GM18502 (cell line): ENCODE measurements around the gene XNDC1N.
"Not testable (repeated sequence)": the region's sequence is repeated elsewhere in the genome, so short reads cannot be mapped to it uniquely, and the experiment has no call there.

ENCODE experiments used
- ATAC-seq: cut with Tn5 transposase; IDR thresholded peaks from one replicate; pipeline ENCODE4 v1.9.1; 2021; ENCODE audit warnings: mild to moderate bottlenecking; ENCODE audit not compliant: unreplicated experiment, poor library complexity

XNDC1N gene

DNA sequence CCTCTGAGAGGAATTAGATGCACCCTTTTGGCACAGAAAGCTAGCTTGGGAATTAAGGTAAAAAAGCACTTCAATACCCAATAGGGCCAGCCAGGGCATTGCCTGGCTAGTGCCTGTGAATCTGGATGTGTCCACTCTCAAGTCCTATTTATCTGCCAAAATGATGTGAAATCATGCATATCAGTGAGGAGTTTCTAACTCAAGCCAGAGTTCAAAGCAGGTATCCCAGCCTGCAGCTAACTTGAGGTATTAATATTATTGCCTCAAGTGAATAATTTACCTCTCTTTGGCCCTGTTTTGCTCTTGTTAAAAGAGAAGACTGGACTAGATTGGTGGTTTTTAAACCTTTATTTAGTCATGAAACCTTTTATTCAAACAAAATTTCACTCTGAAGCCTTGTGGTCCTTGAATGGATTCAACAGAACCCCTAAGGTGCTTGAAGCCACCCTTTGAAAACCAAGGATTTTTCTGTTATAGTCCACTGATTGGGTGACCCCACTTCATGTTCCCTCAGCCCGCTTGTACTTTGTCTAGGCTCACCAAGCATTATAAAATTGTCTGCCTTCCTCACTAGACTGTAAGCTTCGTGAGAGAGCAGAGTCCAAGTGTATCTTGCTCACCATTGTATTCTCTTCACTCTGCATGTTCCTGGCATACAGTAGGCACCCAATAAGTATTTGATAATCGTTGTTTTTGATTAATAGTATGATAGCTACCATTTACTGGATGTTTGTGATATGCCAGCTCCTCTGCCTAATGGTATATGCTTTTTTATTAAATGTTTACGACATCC is 4.9 kb upstream of the XNDC1N start:
- ATAC-seq: no peak

DNA sequence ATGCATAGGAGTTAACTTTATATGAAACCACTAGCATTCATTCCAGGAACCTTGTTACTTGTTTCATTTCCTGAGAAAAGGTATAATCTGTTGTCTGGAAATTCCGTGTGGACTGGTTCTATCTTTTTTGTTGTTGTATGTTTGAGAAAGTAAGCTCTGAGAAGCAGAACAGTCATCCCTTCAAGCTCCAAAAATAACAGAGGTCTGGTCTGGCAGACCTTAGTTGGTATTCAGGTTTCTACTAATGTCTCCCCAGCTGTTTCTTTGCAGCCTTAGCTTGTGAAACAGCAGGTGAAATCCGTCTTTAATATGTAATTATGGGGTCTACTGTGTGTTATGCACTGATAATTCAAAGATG is 2.8 kb upstream of the XNDC1N start:
- no peak for ATAC-seq

DNA sequence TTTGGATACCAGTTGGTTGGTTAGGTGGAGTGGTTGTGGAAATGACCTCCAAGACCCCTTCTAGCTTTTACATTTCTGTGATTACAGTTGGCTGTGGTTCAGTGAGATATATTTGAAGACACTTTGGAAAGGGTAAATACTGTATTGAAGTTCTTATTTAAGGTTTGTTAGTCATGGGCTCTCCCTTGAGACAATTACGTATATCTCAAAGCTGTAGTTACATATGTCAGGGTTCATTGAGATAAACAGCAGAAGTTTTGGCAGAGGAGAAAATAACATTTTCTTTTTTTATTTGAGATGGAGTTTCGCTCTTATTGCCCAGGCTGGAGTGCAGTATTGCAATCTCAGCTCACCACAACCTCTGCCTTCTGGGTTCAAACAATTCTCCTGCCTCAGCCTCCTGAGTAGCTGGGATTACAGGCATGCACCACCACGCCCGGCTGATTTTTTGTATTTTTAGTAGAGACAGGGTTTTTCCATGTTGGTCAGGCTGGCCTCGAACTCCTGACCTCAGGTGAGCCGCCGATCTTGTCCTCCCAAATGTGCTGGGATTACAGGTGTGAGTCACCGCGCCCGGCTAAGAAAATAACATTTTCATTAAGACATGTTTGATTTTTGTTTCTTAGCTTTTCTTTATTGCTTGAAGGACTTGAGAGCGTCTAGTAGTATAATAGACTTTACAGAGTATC is 2.3 kb upstream of the XNDC1N start:
- no peak for ATAC-seq

DNA sequence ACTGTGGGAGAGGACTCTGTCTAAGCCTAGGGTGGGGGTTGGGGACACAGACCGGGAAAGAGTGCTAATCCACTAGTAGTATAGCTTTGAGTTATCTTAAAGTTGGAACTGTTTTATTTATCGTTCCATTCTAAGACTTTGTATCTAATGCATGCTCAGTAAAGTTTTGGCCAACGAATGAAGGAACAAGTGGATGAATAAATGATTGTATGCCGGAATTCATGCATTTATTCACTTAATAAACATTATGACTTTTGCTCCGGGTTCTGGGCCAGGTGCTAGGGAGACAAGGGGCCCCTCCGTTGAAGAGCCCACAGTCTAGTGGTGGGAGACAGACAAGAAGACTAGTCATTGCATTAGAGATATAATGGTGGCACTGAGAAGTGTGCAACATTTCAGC is 1.1 kb upstream of the XNDC1N start:
- no peak for ATAC-seq

DNA sequence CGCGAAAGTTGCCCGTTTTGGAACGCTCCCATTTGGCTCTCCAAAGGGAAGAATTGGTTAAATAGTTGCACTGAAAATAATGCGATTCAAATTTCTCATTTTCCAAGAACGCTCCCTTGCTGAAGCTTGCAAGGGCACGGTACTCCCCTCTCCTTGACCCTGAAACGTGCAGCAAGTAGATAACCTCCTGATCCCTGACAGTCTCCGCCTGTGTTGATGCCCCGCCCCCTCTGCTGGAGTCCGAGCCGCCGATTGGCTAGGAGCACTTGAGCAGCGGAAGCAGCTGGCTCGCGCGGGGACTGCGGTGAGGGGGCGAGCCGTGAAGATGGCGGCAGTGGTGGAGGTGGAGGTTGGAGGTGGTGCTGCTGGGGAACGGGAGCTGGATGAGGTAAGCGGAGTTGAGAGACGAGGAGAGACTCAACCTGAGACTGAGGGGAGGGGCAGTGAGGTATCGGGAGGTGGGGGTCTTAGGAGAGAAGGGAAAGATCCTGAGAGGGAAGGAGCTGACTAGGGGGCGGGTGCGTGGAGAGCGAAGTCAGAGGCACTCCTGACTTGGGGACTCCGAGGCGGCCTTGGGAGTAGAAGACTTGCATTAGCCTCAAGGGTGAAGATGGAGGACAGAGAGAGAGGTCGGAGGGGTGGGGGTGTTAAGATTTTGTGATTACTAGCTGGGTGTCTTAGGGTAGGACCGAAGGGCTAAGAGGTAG is 496 bp upstream of the XNDC1N start, which contains the start of gene RNF121:
Gene RNF121 (plus strand): TSS at position 310 of the 707 bp plus-strand sequence. CDS start 16 bp downstream, at position 326.
- ATAC-seq: peak; percentile 80

DNA sequence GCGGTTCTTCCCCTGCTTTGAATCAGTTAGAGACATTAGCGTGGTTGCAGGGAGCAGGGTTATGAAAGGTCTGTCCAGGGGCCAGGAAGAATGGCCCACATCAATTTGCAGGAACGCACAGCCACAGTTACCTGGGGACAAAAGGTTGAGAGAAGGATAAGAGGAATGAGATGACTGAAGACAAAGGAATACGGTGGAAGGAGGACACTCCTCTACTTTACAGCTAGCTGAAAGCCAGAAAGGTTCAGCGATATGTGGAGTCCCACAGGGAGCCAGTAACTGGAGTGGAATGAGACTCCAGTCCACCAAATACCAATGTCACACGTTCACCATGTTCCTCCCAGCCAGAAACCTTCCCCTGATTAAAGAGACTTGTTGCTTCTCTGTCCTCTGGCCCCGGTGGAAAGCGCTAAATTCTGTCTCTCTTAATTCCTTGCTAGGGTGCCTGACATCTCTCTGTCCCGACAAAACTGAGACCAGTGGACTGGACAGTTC is 10.7 kb downstream of the XNDC1N start:
- no peak for ATAC-seq

DNA sequence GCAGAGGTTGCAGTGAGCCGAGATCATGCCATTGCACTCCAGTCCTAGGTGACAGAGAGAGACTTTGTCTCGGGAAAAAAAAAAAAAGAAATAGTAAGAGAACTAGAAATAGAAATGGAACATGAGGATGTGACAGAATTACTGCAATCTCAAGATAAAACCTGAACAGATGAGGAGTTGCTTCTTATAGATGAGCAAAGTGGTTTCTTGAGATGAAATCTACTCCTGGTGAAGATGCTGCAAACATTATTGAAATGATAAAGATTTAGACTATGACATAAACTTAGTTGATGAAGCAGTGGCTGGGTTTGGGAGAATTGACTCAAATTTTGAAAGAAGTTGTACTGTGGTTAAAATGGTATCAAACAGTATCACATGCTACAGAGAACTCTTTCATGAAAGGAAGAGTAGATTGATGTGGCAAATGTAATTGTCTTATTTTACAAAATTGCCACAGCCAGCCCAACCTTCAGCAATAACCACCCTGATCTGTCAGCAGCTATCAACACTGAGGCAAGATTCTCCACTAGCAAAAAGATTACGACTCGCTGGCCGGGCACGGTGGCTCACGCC is 13.7 kb downstream of the XNDC1N start:
- no peak for ATAC-seq

DNA sequence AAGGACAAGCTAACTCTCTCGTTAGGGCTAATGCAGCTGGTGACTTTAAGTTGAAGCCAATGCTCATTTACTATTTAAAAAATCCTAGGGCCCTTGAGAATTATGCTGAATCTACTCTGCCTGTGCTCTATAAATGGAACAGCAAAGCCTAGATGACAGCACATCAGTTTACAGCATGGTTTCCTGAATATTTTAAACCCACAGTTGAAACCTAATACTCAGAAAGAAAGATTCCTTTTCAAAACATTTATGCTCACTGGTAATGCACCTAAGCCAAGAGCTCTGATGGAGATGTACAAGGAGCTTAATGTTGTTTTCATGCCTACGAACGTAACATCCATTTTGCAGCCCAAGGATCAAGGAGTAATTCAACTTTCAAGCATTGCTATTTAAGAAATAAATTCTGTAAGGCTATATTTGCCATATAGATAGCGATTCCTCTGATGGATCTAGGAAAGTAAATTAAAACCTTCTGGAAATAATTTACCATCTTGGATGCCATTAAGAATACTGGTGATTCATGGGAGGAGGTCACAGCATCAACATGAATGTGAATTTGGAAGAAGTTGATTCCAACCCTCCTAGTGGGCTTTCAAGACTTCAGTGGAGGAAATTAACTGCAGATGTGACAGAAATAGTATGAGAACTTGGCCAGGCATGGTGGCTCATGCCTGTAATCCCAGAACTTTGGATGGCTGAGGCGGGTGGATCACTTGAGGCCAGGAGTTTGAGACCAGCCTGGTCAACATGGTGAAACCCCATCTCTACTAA is 14.5 kb downstream of the XNDC1N start:
- ATAC-seq: no peak

DNA sequence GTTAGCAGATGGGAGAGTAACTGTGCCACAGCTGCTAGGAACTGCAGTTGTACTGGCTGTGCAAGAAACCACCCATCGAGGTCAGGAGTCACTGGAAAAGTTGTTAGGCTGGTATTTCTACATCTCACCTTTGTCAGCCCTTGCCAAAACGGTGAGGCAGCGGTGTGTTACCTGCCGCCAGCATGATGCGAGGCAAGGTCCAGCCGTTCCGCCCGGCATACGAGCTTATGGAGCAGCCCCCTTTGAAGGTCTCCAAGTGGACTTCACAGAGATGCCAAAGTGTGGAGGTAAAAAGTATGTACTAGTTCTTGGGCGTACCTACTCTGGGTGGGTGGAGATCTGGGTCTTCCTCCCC is 16.4 kb downstream of the XNDC1N start:
- ATAC-seq: not testable (repeated sequence)

DNA sequence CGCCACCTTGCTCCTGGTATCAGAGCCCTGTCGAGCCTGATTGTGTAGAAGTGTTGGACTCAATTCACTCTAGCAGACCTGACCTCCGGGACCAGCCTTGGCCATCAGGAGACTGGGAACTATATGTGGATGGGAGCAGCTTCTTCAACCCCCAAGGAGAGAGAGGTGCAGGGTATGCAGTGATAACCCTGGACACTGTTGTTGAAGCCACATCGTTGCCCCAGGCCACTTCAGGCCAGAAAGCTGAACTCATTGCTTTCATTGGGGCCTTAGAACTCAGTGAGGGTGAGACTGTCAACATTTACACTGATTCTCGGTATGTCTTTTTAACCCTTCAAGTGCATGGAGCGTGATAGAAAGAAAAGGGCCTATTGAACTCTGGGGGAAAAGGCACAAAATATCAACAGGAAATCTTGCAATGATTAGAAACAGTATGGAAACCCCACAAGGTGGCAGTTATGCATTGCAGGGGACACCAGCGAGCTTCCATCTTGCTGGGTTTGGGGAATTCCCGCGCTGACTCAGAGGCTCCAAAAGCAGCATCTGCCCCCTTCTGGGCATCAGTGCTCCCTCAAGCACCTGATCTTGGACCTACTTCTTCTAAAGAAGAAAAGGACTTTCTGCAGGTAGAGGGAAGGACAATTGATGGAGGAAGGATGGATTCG is 16.9 kb downstream of the XNDC1N start:
- not testable (repeated sequence) for ATAC-seq

DNA sequence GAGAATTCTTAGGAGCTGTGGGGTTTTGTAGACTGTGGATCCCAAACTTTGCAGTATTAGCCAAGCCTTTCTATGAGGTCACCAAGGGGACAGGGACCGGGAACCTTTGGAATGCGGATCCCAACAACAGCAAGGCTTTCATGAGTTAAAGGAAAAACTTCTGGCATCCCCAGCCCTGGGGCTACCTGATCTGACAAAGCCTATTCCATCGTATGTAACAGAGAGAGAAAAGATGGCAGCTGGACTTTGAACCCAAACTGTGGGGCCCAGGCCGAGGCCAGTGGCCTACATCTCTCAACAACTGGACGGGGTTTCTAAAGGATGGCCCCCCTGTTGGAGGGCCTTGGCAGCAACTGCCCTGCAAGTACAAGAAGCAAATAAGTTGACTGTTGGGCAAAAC is 17.6 kb downstream of the XNDC1N start:
- not testable (repeated sequence) for ATAC-seq

DNA sequence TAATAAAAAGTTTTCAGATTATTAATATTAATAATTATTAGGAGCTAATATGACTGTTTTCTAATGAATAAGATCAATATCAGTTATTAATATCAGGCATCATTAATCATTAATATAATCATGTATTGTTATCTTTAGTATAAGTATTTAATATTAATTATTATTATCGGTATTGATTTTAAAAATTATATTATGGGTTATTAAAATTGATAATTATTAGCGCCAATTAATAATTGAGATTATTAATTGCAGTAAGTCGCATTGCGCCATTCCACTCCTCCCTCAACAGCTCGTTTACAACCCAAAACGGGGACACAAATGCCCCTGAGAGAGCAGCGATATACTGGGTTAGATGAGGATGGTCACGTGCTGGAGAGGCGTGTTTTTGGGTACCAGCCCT is 20.2 kb downstream of the XNDC1N start:
- ATAC-seq: no peak

DNA sequence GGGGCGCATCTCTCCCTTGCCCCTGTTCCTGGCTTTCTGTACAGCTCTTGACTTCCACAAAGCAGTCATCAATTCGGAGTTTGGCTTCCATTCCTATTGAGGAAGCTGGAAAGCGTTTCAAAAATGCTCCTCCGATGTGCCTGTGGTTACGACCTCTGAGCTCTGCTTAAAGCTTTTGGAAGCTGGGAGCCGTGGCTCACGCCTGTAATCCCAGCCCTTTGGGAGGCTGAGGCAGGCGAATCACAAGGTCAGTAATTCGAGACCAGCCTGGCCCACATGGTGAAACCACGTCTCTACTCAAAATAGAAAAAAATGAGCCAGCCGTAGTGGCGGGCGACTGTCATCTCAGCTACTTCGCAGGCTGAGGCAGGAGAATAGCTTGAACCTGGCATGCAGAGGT is 27.3 kb downstream of the XNDC1N start:
- not testable (repeated sequence) for ATAC-seq

DNA sequence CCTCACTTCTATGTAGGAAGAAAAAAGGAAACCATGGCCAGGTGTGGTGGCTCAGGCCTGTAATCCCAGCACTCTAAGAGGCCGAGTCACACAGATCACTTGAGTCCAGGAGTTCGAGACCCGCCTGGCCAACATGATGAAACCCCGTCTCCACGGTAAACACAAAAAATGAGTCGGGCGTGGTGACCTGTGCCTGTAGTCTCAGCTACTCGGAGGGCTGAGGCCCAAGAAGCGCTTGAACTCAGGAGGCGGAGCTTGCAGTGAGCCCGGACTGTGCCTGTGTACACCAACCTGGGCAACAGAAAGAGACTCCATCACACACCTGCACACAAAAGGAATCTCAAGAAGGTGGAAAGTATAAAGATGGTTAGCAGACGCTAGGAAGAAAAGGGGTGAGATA is 32.4 kb downstream of the XNDC1N start:
- ATAC-seq: no peak

DNA sequence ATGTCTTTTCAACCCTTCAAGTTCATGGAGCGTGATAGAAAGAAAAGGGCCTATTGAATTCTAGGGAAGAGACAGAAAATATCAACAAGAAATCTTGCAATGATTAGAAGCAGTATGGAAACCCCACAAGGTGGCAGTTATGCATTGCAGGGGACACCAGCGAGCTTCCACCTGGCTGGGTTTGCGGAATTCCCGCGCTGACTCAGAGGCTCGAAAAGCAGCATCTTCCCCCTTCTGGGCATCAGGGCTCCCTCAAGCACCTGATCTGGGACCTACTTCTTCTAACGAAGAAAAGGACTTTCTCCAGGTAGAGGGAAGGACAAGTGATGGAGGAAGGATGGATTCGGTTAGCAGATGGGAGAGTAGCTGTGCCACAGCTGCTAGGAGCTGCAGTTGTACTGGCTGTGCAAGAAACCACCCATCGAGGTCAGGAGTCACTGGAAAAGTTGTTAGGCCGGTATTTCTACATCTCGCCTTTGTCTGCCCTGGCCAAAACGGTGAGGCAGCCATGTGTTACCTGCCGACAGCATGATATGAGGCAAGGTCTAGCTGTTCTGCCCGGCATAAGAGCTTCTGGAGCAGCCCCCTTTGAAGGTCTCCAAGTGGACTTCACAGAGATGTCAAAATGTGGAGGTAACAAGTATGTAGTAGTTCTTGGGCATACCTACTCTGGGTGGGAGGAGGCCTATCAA is 39.1 kb downstream of the XNDC1N start:
- ATAC-seq: not testable (repeated sequence)

DNA sequence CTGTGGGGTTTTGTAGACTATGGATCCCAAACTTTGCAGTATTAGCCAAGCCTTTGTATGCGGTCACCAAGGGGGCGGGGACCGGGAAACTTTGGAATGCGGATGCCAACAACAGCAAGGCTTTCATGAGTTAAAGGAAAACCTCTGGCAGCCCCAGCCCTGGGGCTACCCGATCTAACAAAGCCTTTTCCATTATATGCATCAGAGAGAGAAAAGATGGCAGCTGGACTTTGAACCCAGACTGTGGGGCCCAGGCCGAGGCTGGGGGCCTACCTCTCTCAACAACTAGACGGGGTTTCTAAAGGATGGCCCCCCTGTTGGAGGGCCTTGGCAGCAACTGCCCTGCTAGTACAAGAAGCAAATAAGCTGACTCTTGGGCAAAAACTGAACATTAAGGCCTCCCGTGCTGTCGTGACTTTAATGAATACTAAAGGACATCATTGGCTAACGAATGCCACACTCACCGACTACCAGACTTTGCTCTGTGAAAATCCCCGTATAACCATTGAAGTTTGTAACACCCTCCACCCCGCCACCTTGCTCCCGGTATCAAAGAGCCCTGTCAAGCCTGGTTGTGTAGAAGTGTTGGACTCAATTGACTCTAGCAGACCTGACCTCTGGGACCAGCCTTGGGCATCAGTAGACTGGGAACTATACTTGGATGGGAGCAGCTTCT is 39.9 kb downstream of the XNDC1N start:
- ATAC-seq: not testable (repeated sequence)

DNA sequence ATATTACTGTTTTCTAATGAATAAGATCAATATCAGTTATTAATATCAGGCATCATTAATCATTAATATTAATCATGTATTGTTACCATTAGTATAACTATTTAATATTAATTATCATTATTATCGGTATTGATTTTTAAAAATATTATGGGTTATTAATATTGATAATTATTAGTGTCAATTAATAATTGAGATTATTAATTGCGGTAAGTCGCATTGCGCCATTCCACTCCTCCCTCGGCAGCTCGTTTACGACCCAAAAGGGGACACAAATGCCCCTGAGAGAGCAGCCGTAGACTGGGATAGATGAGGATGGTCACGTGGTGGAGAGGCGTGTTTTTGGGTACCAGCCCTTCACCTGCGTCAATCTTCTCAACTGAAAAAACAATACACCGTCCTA is 42.6 kb downstream of the XNDC1N start:
- not testable (repeated sequence) for ATAC-seq
